Epithelial cell of proximal tubule (primary cell): ENCODE data around the gene ASRGL1. TPM values are rescaled to one million over a fixed set of nuclear protein-coding genes. Genes with fewer than 3 reads are reported as not detected.
"Not testable (repeated sequence)": the region's sequence is repeated elsewhere in the genome, so short reads cannot be mapped to it uniquely, and the experiment has no call there.

Source experiments
- DNase-seq: peaks from one replicate; pipeline ENCODE4 v3.0.0-alpha.2; 2011; ENCODE audit warnings: low read depth
- H3K4me3 ChIP-seq: 2 replicates; pipeline ENCODE4 v1.5.1; 2011; ENCODE audit warnings: low read depth, mild to moderate bottlenecking, low read length
- total RNA-seq: library from RNA; depleted of rRNA; stranded (reverse); fragments of >200 nt; gene quantifications from 2 replicates; pipeline ENCODE4 v1.2.3, GENCODE V29; 2015
- TF ChIP-seq, protein P1 (sequence below): conservative IDR thresholded peaks from 2 replicates; pipeline ENCODE4 v1.5.1; 2012; ENCODE audit warnings: low read depth, mild to moderate bottlenecking, low read length

The ASRGL1 gene
- total RNA-seq, 1 donor from 2014 or later: 19.7 TPM

DNA sequence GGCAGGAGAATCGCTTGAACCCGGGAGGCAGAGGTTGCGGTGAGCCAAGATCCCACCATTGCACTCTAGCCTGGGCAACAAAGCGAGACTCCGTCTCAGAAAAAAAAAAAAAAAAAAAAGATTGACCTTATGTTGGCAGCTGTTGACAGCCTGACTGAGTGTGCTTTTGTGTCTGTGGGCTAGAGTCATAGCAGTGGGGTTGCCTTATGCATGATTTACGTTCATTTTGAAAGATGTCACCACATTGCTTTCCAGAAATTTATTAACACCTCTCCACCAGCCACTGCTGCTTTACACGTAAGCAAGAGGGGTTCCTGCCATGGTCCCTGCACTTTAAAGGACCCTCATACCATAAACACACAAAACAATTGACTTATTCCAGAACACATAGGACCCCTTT, 21.0 kb downstream of the ASRGL1 start:
- DNase-seq: no peak
- TF ChIP-seq, protein P1, sequence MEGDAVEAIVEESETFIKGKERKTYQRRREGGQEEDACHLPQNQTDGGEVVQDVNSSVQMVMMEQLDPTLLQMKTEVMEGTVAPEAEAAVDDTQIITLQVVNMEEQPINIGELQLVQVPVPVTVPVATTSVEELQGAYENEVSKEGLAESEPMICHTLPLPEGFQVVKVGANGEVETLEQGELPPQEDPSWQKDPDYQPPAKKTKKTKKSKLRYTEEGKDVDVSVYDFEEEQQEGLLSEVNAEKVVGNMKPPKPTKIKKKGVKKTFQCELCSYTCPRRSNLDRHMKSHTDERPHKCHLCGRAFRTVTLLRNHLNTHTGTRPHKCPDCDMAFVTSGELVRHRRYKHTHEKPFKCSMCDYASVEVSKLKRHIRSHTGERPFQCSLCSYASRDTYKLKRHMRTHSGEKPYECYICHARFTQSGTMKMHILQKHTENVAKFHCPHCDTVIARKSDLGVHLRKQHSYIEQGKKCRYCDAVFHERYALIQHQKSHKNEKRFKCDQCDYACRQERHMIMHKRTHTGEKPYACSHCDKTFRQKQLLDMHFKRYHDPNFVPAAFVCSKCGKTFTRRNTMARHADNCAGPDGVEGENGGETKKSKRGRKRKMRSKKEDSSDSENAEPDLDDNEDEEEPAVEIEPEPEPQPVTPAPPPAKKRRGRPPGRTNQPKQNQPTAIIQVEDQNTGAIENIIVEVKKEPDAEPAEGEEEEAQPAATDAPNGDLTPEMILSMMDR: no peak
- no peak overlapping the region for H3K4me3 ChIP-seq

DNA sequence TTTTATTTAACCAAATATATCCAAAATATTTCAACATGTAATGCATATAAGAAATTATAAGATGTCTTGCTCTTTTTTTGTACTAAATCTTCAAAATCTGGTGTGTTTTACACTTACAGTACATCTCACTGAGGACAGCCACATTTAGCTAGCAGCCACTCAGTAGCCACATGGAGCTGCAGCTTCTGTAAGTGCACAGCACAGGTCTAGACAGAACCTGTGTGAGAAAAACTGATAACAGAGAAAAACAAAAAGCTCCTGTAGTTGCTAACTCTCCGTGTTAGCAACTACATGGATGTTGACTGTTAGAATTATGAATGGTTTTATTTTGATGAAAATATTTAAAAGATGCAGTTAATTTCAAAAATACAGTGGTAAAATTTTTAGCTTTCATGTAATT, 22.2 kb downstream of the ASRGL1 start:
- DNase-seq: no peak
- TF ChIP-seq, protein P1: no peak
- H3K4me3 ChIP-seq: no peak overlapping the region

DNA sequence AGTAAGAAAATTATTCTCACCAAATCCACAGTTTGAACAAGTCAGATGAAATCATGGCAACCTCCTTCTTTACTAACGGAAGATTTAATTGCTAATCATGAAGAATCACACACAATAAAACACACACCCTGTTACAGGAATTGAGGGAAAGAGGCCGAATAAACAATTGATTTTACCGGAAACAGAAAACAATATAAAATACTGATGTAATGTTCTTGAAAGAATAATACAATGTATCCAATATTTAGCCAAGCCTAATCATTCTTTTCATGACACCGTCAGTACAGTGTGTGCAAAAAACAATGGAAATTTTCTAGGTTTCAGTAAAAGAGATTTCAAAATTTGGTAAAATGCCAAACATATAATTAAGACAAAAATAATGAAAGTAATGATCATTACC, 23.4 kb downstream of the ASRGL1 start:
- H3K4me3 ChIP-seq: no peak overlapping the region
- no peak for DNase-seq
- TF ChIP-seq, protein P1: no peak

DNA sequence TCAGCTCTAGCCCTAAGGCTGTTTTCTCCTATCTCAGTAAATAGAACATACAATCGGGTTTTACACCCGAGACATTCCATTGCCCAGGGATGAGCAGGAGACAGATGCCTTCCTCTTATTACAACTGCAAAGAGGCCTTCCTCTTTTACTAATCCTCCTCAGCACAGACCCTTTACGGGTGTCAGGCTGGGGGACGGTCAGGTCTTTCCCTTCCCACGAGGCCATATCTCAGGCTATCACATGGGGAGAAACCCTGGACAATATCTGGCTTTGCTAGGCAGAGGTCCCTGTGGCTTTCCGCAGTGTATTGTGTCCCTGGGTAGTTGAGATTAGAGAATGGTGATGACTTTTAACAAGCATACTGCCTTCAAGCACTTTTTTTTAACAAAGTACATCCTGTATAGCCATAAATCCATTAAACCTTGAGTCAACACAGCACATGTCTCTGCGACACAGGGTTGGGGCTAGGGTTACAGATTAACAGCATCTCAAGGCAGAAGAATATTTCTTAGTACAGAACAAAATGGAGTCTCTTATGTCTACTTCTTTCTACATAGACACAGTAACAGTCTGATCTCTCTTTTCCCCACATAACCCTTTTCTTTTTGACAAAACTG, 31.7 kb downstream of the ASRGL1 start:
- not testable (repeated sequence) for DNase-seq, H3K4me3 ChIP-seq

DNA sequence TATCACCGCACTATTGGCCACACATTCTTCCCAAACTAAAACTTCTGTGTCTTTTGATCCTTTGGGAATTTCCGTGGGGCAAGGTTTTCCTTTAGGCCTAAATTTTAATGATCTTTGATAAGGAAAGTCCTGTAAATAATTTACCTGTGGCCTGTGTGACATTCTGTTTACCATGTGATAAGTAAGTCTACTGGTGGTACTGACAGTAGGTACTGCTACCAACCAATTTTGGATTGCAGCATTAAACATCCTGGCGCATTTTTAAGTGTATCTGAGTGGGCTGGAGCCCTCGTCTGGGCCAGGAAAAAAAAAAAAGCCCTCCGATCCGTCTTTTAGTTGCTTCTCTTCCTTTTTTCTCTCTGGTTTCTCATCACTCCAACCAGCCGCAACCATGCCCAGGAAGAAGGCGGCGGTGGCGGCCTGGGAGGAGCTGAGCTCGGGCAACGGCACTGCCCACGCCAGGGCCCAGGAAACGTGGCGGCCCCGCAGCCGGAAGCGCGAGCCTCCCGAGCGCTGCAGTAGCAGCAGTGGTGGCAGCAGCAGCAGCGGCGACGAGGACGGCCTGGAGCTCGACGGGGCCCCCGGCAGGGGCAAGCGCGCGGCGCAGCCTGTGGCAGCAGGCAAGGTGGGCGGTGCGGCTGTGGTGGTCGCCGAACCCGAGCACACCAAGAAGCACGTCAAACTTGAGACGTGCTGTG, 33.6 kb downstream of the ASRGL1 start:
- DNase-seq: no peak
- H3K4me3 ChIP-seq: no peak overlapping the region
- TF ChIP-seq, protein P1: no peak

DNA sequence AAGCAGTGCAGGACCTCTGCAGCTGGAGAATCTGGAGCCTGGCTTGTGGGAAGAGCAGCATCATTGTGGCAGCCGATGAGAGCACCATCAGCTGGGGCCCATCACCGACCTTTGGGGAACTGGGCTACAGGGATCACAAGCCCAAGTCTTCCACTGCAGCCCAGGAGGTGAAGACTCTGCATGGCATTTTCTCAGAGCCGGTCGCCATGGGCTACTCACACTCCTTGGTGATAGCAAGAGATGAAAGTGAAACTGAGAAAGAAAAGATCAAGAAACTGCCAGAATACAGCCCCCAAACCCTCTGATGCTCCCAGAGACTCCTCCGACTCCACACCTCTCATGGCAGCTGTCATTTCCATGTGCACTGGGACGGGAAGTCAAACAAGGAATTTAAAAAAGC, 35.6 kb downstream of the ASRGL1 start:
- TF ChIP-seq, protein P1: no peak
- no peak for DNase-seq
- no peak overlapping the region for H3K4me3 ChIP-seq

DNA sequence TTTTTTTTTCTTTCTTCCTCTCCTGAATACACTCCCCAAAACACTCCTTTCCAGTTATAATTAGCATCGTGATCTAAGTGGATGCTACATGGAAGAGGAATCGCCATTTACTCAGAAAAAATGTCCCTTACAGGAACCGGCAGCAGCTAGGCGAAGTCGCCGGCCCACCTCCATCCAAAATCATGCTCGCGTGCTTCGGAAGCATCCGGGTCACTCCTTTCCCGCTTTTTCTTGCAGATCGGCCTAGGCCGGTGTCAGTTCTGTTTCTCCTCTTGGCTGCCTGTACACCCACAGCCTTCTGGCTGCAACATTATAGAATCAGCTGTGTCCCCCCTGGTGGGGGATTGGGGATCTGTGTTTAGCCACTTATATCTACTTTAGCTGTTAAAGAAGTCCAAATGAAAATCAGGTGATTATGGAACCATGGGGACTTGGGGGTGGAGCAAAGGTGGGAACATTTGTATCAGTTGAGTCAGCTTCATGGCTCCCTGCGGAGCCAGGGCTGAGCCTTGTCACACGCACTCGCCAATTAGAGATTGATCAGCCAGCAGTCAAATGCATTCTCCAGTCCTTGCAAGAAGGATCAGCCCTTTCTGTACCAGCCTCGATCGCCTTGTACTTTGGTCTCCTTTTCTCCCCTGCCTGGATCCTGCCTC, 36.3 kb downstream of the ASRGL1 start:
- TF ChIP-seq, protein P1: no peak
- H3K4me3 ChIP-seq: no peak overlapping the region
- DNase-seq: no peak
